Pericardium fibroblast (primary cell): ENCODE data around the gene OR1C1. TPM values are rescaled to one million over a fixed set of nuclear protein-coding genes. Genes with fewer than 3 reads are reported as not detected.

Source experiments
- total RNA-seq: library from RNA; depleted of rRNA; stranded (reverse); fragments of >200 nt; gene quantifications from 2 replicates; pipeline ENCODE4 v1.2.3, GENCODE V29; 2015

Gene OR1C1
- not detected in 2 replicates for total RNA-seq

DNA sequence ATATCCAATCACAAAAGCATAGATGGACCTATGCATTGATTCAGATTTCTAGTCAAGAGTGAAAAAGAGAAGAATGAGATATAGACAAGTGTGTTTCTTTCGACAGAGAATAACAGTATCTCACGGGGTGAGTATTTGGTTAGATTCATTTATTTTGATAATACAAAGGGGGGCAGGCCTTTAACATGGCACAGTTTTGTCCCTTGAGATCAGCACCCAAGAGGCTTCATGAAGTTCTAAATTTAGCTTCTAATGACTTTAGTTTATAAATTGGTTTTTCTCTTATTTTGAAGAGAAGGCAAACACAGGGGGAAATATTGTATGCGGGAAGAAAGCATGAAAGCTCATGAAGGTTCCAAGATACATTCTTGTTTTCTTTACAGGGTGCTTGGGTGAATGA, at the start of gene OR1C1:
Gene OR1C1 (minus strand): TSS at position 101 of the 400 bp plus-strand sequence. CDS start 2,150 bp downstream, outside the sequence.

GRCh38 chr1:247748041-247748440, 12.3 kb downstream of the OR1C1 start, which contains the start of gene OR14A2:
OR14A2 (minus strand) TSS chr1:247748141.

GRCh38 chr1:247738315-247738714, 22.0 kb downstream of the OR1C1 start, which contains the start of gene OR14K1:
OR14K1 (plus strand) TSS chr1:247738615; CDS start chr1:247738615, 0 bp downstream.

GRCh38 chr1:247716546-247716945, 43.8 kb downstream of the OR1C1 start, which contains the start of gene OR6F1:
OR6F1 (minus strand) TSS chr1:247716646; CDS start chr1:247712755, 3,891 bp downstream.

Other genes with a start within 250 kb of the OR1C1 start
- not detected in 2 replicates for gene OR2C3, start 224.1 kb downstream of the OR1C1 start, total RNA-seq
- not detected in 2 replicates for gene GCSAML, start 211.4 kb downstream of the OR1C1 start, total RNA-seq
- gene OR2G2, start 172.2 kb downstream of the OR1C1 start, total RNA-seq, result not detected in 2 replicates
- not detected in 2 replicates for gene OR2G3, start 155.0 kb downstream of the OR1C1 start, total RNA-seq
- gene OR13G1, start 80.8 kb downstream of the OR1C1 start, total RNA-seq, result not detected in 2 replicates
- not detected in 2 replicates for gene OR6F1, start 43.9 kb downstream of the OR1C1 start, total RNA-seq
- not detected in 2 replicates for gene OR14K1, start 21.9 kb downstream of the OR1C1 start, total RNA-seq
- gene OR14A2, start 12.4 kb downstream of the OR1C1 start, total RNA-seq, result not detected in 2 replicates
- not detected in 2 replicates for gene OR14A16, start 63.6 kb upstream of the OR1C1 start, total RNA-seq
- not detected in 2 replicates for gene OR11L1, start 81.3 kb upstream of the OR1C1 start, total RNA-seq
- 0.09 and 0.58 TPM in 2 replicates for gene TRIM58, start 96.6 kb upstream of the OR1C1 start, total RNA-seq
- gene OR2W3, start 135.0 kb upstream of the OR1C1 start, total RNA-seq, result 0.12 TPM in 1 of 2 replicates, not detected in the other
- not detected in 2 replicates for gene OR2T8, start 159.7 kb upstream of the OR1C1 start, total RNA-seq
- gene OR2AJ1, start 164.3 kb upstream of the OR1C1 start, total RNA-seq, result not detected in 2 replicates
- not detected in 2 replicates for gene OR2L8, start 188.3 kb upstream of the OR1C1 start, total RNA-seq
- not detected in 2 replicates for gene OR2AK2, start 204.7 kb upstream of the OR1C1 start, total RNA-seq